ENCODE measurements around the gene ENOSF1.

DNA sequence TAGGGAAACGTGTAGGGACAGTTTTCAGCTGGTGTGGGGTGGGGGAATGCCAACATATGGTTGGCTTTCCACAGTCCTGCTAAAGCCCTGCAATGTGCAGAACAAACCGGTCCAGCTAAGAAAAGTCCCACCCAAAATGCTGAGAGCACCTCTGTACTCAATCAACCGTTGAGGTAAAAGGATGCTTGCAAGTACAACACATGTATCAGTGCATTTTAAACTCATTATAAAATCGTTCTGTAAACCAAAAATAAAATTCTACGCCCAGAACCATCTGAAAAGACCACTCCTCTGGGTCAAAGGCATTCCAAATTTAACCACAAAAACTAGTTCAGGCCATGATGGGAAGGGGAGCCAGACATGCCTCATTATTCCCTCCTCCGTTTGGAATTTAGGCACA is 57.0 kb downstream of the ENOSF1 start:
- TF ChIP-seq POLR2AphosphoS5 (IDR thresholded peaks at IDR 0.05; ENCODE audit: borderline replicate concordance, low read depth, low read length), result no peak
- TF ChIP-seq EZH2 (IDR thresholded peaks at IDR 0.05), result no peak
